Measurements from ENCODE around the gene SLC7A7. TPM values are rescaled to one million over a fixed set of nuclear protein-coding genes. Genes with fewer than 3 reads are reported as not detected.

SLC7A7 gene
- total and polyA plus RNA-seq, 12 donors = 1.1 to 16.1 (median 2.8) TPM

DNA sequence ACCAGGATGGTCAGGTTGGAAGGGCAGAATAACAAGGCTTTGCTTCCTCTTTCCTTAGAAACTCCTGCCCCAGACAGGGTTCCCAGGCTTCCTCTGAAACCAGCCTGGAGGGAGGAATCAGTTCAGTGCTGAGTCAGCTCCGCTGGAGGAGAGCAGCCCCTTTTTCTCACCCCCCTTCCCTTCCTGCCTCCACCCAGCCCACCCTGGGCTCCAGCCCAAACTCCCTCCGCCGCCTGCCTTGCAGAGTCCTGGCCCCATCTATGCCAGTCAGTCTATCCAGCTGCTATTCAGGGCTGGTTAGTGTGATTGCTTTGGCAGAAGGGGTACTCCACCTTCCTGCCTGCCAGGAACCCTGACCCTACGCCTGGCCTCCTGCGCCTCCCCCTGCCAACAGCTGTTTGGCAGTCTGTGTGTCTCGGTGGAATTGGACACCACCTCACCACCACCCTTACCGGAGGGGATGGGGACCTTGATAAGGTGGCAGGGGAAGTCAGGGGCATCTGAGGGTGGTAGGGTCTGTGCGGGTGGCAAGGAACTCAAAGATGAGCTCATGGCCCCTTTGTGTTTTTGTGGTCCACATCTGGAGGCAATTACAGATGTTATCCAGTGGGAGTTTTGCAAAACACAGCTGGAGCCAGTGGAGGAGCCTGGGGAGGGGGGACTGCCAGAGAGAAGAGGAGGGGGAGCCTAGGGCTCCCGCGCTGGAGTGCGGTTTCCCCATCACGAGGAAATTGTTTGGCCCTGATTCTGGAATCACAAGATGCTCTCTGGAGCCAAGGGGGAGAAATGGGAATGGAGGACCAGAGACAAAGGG is 33.3 kb upstream of the SLC7A7 start:
- intact Hi-C loops (cut with DNase I) = no loop called here
- Histone ChIP-seq H3K36me3 (peaks cover 0 to 36% (median 22%) of the 10 kb centered on the region in 9 donors), H3K27me3 (no peaks in the 10 kb centered on the region), H3K4me1 (peaks cover 19 to 81% (median 61%) of the 10 kb centered on the region in 9 donors), H3K9me3 (no peaks in the 10 kb centered on the region), H3K27ac (peak overlapping the region; percentile 39 to 92 (median 78)), H3K4me3 (peak overlapping the region in 5 of 10 donors; percentile 1 to 19 (median 8))
- ATAC-seq = peak; percentile 33 to 71 (median 58)
- no peak for TF ChIP-seq CTCF (IDR thresholded peaks at IDR 0.05)
- DNase-seq = peak; percentile 76 to 78
- 8 to 11% methylated on average over 12 of the region's 12 CpGs for WGBS, 2 donors

DNA sequence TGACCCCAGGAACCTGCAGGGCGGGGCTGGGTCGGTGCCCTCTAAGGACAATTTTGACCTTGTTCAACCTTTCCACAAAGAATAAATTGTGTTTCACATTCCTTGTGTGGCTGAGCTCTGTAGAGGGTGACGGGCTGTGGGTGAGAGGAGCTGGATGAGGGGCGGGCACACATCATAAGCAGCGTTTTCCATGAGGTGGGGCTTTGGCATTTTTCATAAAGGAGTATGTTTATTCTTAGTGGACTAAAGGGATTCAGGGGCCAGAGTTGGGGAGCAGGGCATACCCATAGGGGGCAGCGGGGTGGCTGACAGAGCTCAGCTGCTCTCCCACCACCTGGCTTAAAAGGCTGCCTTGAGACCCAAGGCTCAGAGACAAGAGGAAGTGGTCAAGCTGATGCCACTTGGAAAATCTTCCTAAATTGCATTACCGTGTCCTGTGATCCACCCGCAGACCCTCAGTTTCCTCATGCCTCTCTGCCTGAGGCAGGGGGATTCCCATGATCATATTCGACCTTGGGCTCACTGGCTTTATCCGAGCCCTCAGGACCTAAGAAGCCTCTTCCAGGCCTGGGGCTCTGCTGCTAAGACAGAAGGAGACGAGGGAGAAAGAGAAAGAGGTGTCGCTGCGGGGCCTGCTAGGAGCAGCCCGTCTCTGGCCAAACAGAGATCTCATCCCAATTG is 32.6 kb upstream of the SLC7A7 start:
- WGBS, 2 donors = 43 to 55% methylated on average over 14 of the region's 14 CpGs
- H3K27me3 ChIP-seq = no peaks in the 10 kb centered on the region
- peaks cover 19 to 73% (median 61%) of the 10 kb centered on the region in 9 donors for H3K4me1 ChIP-seq
- H3K36me3 ChIP-seq = peaks cover 0 to 44% (median 29%) of the 10 kb centered on the region in 9 donors
- DNase-seq (no peak), ATAC-seq (no peak)
- no peak for TF ChIP-seq CTCF (IDR thresholded peaks at IDR 0.05)
- intact Hi-C loops (cut with DNase I) = no loop called here
- H3K9me3 ChIP-seq = no peaks in the 10 kb centered on the region
- peak overlapping the region in 9 of 10 donors; percentile 55 to 92 (median 79) for H3K27ac ChIP-seq
- peak overlapping the region in 3 of 10 donors; percentile 1 to 8 (median 7) for H3K4me3 ChIP-seq

DNA sequence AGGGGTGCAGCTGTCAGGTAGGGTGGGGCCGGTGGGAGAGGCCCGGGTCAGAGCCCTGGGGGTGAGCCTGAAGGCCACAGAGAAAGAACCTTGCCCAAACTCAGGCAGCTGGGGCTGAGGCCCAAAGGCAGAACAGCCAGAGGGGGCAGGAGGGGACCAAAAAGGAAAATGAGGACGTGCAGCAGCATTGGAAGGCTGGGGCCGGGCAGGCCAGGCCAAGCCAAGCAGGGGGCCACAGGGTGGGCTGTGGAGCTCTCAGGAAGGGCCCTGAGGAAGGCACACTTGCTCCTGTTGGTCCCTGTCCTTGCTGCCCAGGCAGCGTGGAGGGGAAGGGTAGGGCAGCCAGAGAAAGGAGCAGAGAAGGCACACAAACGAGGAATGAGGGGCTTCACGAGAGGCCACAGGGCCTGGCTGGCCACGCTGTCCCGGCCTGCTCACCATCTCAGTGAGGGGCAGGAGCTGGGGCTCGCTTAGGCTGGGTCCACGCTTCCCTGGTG is 31.6 kb upstream of the SLC7A7 start:
- Histone ChIP-seq H3K36me3 (peaks cover 0 to 53% (median 30%) of the 10 kb centered on the region in 9 donors), H3K4me1 (peaks cover 19 to 65% (median 56%) of the 10 kb centered on the region in 9 donors), H3K4me3 (no peak overlapping the region), H3K9me3 (no peaks in the 10 kb centered on the region), H3K27ac (peak overlapping the region in 5 of 10 donors; percentile 28 to 92 (median 77)), H3K27me3 (no peaks in the 10 kb centered on the region)
- no peak for TF ChIP-seq CTCF (IDR thresholded peaks at IDR 0.05)
- intact Hi-C loops (cut with DNase I) = no loop called here
- ATAC-seq (no peak), DNase-seq (no peak)
- WGBS, 2 donors = 84 to 89% methylated on average over 11 of the region's 11 CpGs

- H3K9me3 ChIP-seq = no peaks in the 10 kb centered on the region
- no peak overlapping the region for H3K4me3 ChIP-seq
- H3K27ac ChIP-seq = peak overlapping the region in 4 of 10 donors; percentile 28 to 92 (median 58)
- DNase-seq (no peak), ATAC-seq (no peak)
- TF ChIP-seq CTCF (IDR thresholded peaks at IDR 0.05) = no peak
- H3K27me3 ChIP-seq = no peaks in the 10 kb centered on the region
- 90% methylated on average over 21 to 26 of the region's 26 CpGs for WGBS, 2 donors
- intact Hi-C loops (cut with DNase I) = no loop called here
- H3K36me3 ChIP-seq = peaks cover 0 to 62% (median 32%) of the 10 kb centered on the region in 9 donors
- H3K4me1 ChIP-seq = peaks cover 14 to 63% (median 48%) of the 10 kb centered on the region in 9 donors
Measured at GRCh38 chr14:22845821-22846625, 30.8 kb upstream of the SLC7A7 start.
